Gastroesophageal sphincter (tissue), 4 donors: Measurements from ENCODE around the gene NAT9. TPM values are rescaled to one million over a fixed set of nuclear protein-coding genes. Genes with fewer than 3 reads are reported as not detected.

Source experiments
- ATAC-seq: fragments of 150-250 bp; one replicate; pipeline ENCODE4 v1.9.1; 2016; ENCODE audit warnings: mild to moderate bottlenecking, moderate library complexity
- H3K27ac ChIP-seq, 4 donors: fragments of 200-600 bp; sonication (generic) in 3 of 4; 1 replicate in 3 of 4; 2 replicates in 1 of 4; pipeline ENCODE4 v1.5.1; 2016 to 2019
- H3K27me3 ChIP-seq: fragments of 200-600 bp; sonication (generic); one replicate; pipeline ENCODE4 v1.5.1; 2019
- H3K36me3 ChIP-seq, 2 donors: fragments of 200-600 bp; sonication (generic); one replicate each; pipeline ENCODE4 v1.5.1; 2019; ENCODE audit warnings: control low read depth in 1 of 2
- H3K4me1 ChIP-seq, 3 donors: fragments of 200-600 bp; sonication (generic); 1 replicate in 2 of 3; 2 replicates in 1 of 3; pipeline ENCODE4 v1.5.1; 2016 to 2019; ENCODE audit warnings: control low read depth in 2 of 3
- H3K4me3 ChIP-seq, 2 donors: fragments of 200-600 bp; sonication (generic); one replicate each; pipeline ENCODE4 v1.5.1; 2019; ENCODE audit warnings: mild to moderate bottlenecking in 1 of 2, moderate library complexity in 1 of 2
- H3K9me3 ChIP-seq, 3 donors: fragments of 200-600 bp; sonication (generic); one replicate each; pipeline ENCODE4 v1.5.1; 2017 to 2019; ENCODE audit warnings: control low read depth in 2 of 3
- CTCF ChIP-seq, 4 experiments: fragments of 200-600 bp in 2 of 4; fragments of 450-650 bp in 2 of 4; sonication (generic) in 1 of 4; IDR thresholded peaks; one replicate each; pipeline ENCODE4 v1.5.1; 2017 to 2019; ENCODE audit warnings: antibody characterized with exemption in 4 of 4, mild to moderate bottlenecking in 2 of 4, moderate library complexity in 2 of 4
- EP300 ChIP-seq: sonication (generic); formaldehyde crosslinking; IDR thresholded peaks from one replicate; pipeline ENCODE4 v1.6.1; 2017; ENCODE audit warnings: antibody characterized with exemption, mild to moderate bottlenecking
- POLR2A ChIP-seq, 2 donors: fragments of 450-650 bp; IDR thresholded peaks; one replicate each; pipeline ENCODE4 v1.6.1; 2017; ENCODE audit warnings: antibody characterized with exemption in 2 of 2, mild to moderate bottlenecking in 2 of 2, moderate library complexity in 1 of 2
- POLR2AphosphoS5 ChIP-seq: sonication (generic); formaldehyde crosslinking; IDR thresholded peaks from one replicate; pipeline ENCODE4 v1.6.1; 2017; ENCODE audit warnings: antibody characterized with exemption
- WGBS, 2 donors: methylation state at CpG; one replicate each; pipeline ENCODE4 v1.1.5; 2018; ENCODE audit warnings: low coverage in 1 of 2; 5-methylcytosine and 5-hydroxymethylcytosine counted together
- total RNA-seq, 4 donors: library from RNA; depleted of rRNA; stranded (reverse); fragments of >200 nt; gene quantifications; one replicate each; pipeline ENCODE4 v1.1.0, GENCODE V29; 2016

NAT9 gene
- 10 to 100 TPM; 21.7 to 34.7 (median 26.3) TPM for total RNA-seq

GRCh38 chr17:74776044-74776962 is at the start of gene NAT9:
TSS of gene NAT9 (minus strand) at chr17:74776345. CDS start at chr17:74775698, 647 bp downstream.
- Histone ChIP-seq H3K4me1 (peaks cover 3 to 36% (median 13%) of the 10 kb centered on the region in 3 donors), H3K9me3 (no peaks in the 10 kb centered on the region), H3K27me3 (no peaks in the 10 kb centered on the region), H3K4me3 (peak within 1 kb of the TSS; percentile 94 to 97), H3K27ac (peak within 1 kb of the TSS; percentile 31 to 82 (median 79)), H3K36me3 (peaks cover 0 to 50% of the 10 kb centered on the region in 2 donors)
- TF ChIP-seq POLR2AphosphoS5 (peak; percentile 84), CTCF (IDR thresholded peaks at IDR 0.05) (peak in 2 of 4 experiments; percentile 17 to 18), POLR2A (IDR thresholded peaks at IDR 0.05) (peak; percentile 25 to 52), EP300 (no peak)
- WGBS, 2 donors, result 0 to 4% methylated on average over 2 to 7 of the region's 64 CpGs
- peak; percentile 97 for ATAC-seq

GRCh38 chr17:74824961-74825627 is 48.9 kb upstream of the NAT9 start:
- Histone ChIP-seq H3K27me3 (no peaks in the 10 kb centered on the region), H3K4me1 (peaks cover 0 to 33% (median 5%) of the 10 kb centered on the region in 3 donors), H3K4me3 (no peak overlapping the region), H3K27ac (no peak overlapping the region), H3K36me3 (peaks cover 0 to 67% of the 10 kb centered on the region in 2 donors), H3K9me3 (no peaks in the 10 kb centered on the region)
- ATAC-seq, result no peak
- no peak for TF ChIP-seq POLR2AphosphoS5
- WGBS, 2 donors, result 77 to 92% methylated on average over 3 to 4 of the region's 11 CpGs

GRCh38 chr17:74822939-74823367 is 46.8 kb upstream of the NAT9 start:
- Histone ChIP-seq H3K9me3 (no peaks in the 10 kb centered on the region), H3K4me1 (peaks cover 0 to 33% (median 5%) of the 10 kb centered on the region in 3 donors), H3K36me3 (peaks cover 0 to 77% of the 10 kb centered on the region in 2 donors), H3K27me3 (no peaks in the 10 kb centered on the region), H3K27ac (peak overlapping the region in 3 of 4 donors; percentile 57 to 67 (median 63)), H3K4me3 (no peak overlapping the region)
- TF ChIP-seq CTCF (IDR thresholded peaks at IDR 0.05) (no peak), POLR2A (IDR thresholded peaks at IDR 0.05) (no peak), POLR2AphosphoS5 (no peak), EP300 (no peak)
- peak; percentile 65 for ATAC-seq
- 56 to 61% methylated on average over 5 to 8 of the region's 12 CpGs for WGBS, 2 donors

- peaks cover 0 to 82% of the 10 kb centered on the region in 2 donors for H3K36me3 ChIP-seq
- TF ChIP-seq CTCF (IDR thresholded peaks at IDR 0.05), result no peak
- TF ChIP-seq EP300, result no peak
- no peak for TF ChIP-seq POLR2A (IDR thresholded peaks at IDR 0.05)
- no peak for TF ChIP-seq POLR2AphosphoS5
- no peak for ATAC-seq
- WGBS, 2 donors, result 71% methylated on average over 8 of the region's 15 CpGs; no CpG with 5 or more reads in 1 of the 2 donors
- no peaks in the 10 kb centered on the region for H3K9me3 ChIP-seq
- no peaks in the 10 kb centered on the region for H3K27me3 ChIP-seq
- H3K4me1 ChIP-seq, result peaks cover 0 to 33% (median 5%) of the 10 kb centered on the region in 3 donors
- H3K27ac ChIP-seq, result peak overlapping the region in 3 of 4 donors; percentile 57 to 67 (median 63)
- H3K4me3 ChIP-seq, result no peak overlapping the region
These were observed 46.3 kb upstream of the NAT9 start for GRCh38 chr17:74822335-74822938.
